GM12878 (cell line): ENCODE data around the gene PAOX. TPM values are rescaled to one million over a fixed set of nuclear protein-coding genes. Genes with fewer than 3 reads are reported as not detected.

Experiments used
- ATAC-seq: fragments of 200-7000 bp; cut with Tn5 transposase; 3 replicates; pipeline ENCODE4 v1.9.1; 2020; ENCODE audit warnings: mild to moderate bottlenecking, moderate library complexity
- BruUV-seq: library from RNA; stranded (reverse); fragments of 400-500 nt; replicated peaks from 2 replicates; lab custom pipeline; 2021; lab: Mats Ljungman, UMichigan
- CTCF ChIA-PET: fragments of 300-600 bp; sonication (Branson Sonifier 250); formaldehyde crosslinking; extraction: SDS; loops from one replicate; lab custom pipeline; 2021; ENCODE audit warnings: inconsistent platforms; lab: Yijun Ruan, JAX
- POLR2A ChIA-PET: fragments of 350-600 bp; formaldehyde crosslinking; extraction: SDS; loops from one replicate; lab custom pipeline; 2021; ENCODE audit warnings: inconsistent platforms; lab: Charles Lee
- RAD21 ChIA-PET: fragments of 300-600 bp; sonication (Branson Sonifier 250); formaldehyde crosslinking; loops from one replicate; lab custom pipeline; 2023; ENCODE audit warnings: antibody characterized with exemption; ENCODE audit not compliant: unreplicated experiment; lab: Charles Lee
- SMC1A ChIA-PET: fragments of 300-600 bp; sonication (Branson Sonifier 250); formaldehyde crosslinking; loops from one replicate; lab custom pipeline; 2023; ENCODE audit not compliant: unreplicated experiment, uncharacterized antibody; lab: Charles Lee
- DNase-seq: peaks from one replicate; pipeline ENCODE4 v3.0.0-alpha.2; 2011; ENCODE audit warnings: low read depth, low spot score
- FAIRE-seq: peaks from 3 replicates; lab custom pipeline; 2011; peaks lifted over from hg19 to GRCh38; lab: Jason Lieb, UNC
- H2AFZ ChIP-seq: 2 replicates; pipeline ENCODE4 v1.6.0; 2011; ENCODE audit warnings: low read depth, low read length, control low read depth; ENCODE audit not compliant: control insufficient read depth
- H3K27ac ChIP-seq: 2 replicates; pipeline ENCODE4 v1.5.1; 2011; ENCODE audit warnings: control low read depth; ENCODE audit not compliant: control insufficient read depth, insufficient read depth
- H3K27me3 ChIP-seq, 2 experiments: replicated peaks in 1 of 2; 2 replicates each; pipeline versions ENCODE4 v1.6.0 to v1.6.1; 2011; ENCODE audit warnings: low read length in 1 of 2; ENCODE audit not compliant: control insufficient read depth in 2 of 2, insufficient read depth in 2 of 2
- H3K36me3 ChIP-seq, 2 experiments: 2 replicates each; pipeline ENCODE4 v1.5.1; 2011; ENCODE audit warnings: low read length in 1 of 2; ENCODE audit not compliant: control insufficient read depth in 2 of 2, insufficient read depth in 2 of 2
- H3K4me1 ChIP-seq: 2 replicates; pipeline ENCODE4 v1.6.1; 2011; ENCODE audit warnings: mild to moderate bottlenecking, low read length, moderate library complexity, mixed read lengths; ENCODE audit not compliant: control insufficient read depth, insufficient read depth
- H3K4me2 ChIP-seq: 2 replicates; pipeline ENCODE4 v1.6.0; 2011; ENCODE audit warnings: control low read depth; ENCODE audit not compliant: control insufficient read depth, insufficient read depth
- H3K4me3 ChIP-seq: fragments of 200-600 bp; sonication (generic); 2 replicates; pipeline ENCODE4 v1.5.1; 2016
- H3K79me2 ChIP-seq: 2 replicates; pipeline ENCODE4 v1.6.0; 2011; ENCODE audit warnings: low read length; ENCODE audit not compliant: control insufficient read depth, insufficient read depth
- H3K9ac ChIP-seq: 2 replicates; pipeline ENCODE4 v1.8.0; 2011; ENCODE audit warnings: low read length, control low read depth, mixed read lengths; ENCODE audit not compliant: control insufficient read depth, insufficient read depth
- H3K9me3 ChIP-seq: replicated peaks from 3 replicates; pipeline ENCODE4 v1.5.1; 2011; ENCODE audit warnings: mild to moderate bottlenecking, low read length; ENCODE audit not compliant: control insufficient read depth, insufficient read depth
- H4K20me1 ChIP-seq: 2 replicates; pipeline ENCODE4 v1.6.0; 2011; ENCODE audit not compliant: control insufficient read depth, insufficient read depth
- BMI1 ChIP-seq: fragments of 450-650 bp; IDR thresholded peaks from 2 replicates; pipeline ENCODE4 v1.6.1; 2016; ENCODE audit warnings: mild to moderate bottlenecking, moderate library complexity, borderline replicate concordance
- DPF2 ChIP-seq: fragments of 450-650 bp; IDR thresholded peaks from 2 replicates; pipeline ENCODE4 v1.6.1; 2017; ENCODE audit warnings: mild to moderate bottlenecking
- HDGF ChIP-seq: fragments of 450-650 bp; IDR thresholded peaks from 2 replicates; pipeline ENCODE4 v1.6.1; 2016; ENCODE audit warnings: antibody characterized with exemption
- LARP7 ChIP-seq: fragments of 450-650 bp; IDR thresholded peaks from 2 replicates; pipeline ENCODE4 v1.6.1; 2017; ENCODE audit warnings: mild to moderate bottlenecking
- MEF2B ChIP-seq: fragments of 450-650 bp; IDR thresholded peaks from 2 replicates; pipeline ENCODE4 v1.6.1; 2018; ENCODE audit warnings: mild to moderate bottlenecking, moderate library complexity; ENCODE audit not compliant: partially characterized antibody, poor library complexity, severe bottlenecking
- NRF1 ChIP-seq: conservative IDR thresholded peaks from 2 replicates; pipeline ENCODE4 v1.6.1; 2011; ENCODE audit warnings: mild to moderate bottlenecking, low read depth, low read length, improper control_type of control experiment
- ZNF24 ChIP-seq: fragments of 450-650 bp; IDR thresholded peaks from 2 replicates; pipeline ENCODE4 v1.6.1; 2017; ENCODE audit warnings: antibody characterized with exemption, mild to moderate bottlenecking
- WGBS: methylation state at CpG from one replicate; pipeline ENCODE4 v1.1.6; 2016; ENCODE audit warnings: low lambda C conversion rate; ENCODE audit not compliant: insufficient replicate concordance, insufficient coverage; ENCODE audit errors: missing lambda C conversion rate; 5-methylcytosine and 5-hydroxymethylcytosine counted together
- in situ Hi-C: fragments of 300-500 bp; cut with MboI; formaldehyde crosslinking; loops from 9 replicates; pipeline ENCODE4 v1.14.3; 2018; ENCODE audit warnings: mixed read lengths
- intact Hi-C: fragments of 100-400 bp; cut with micrococcal nuclease; formaldehyde crosslinking; loops from one replicate; pipeline ENCODE4 v1.14.2; 2022; ENCODE audit not compliant: unreplicated experiment
- polyA plus RNA-seq, 11 experiments: library from polyadenylated mRNA; depleted of rRNA in 4 of 11; unstranded in 6 of 11; stranded (reverse) in 5 of 11; fragments of >200 nt; fragmentation: Nextera tagmentation in 4 of 11; fragmentation: Illumina TruSeq in 1 of 11; extraction: Ambion mirVana in 4 of 11; extraction: Trizol in 1 of 11; gene quantifications; 1 replicate in 1 of 11; 2 replicates in 10 of 11; pipeline versions ENCODE4 v1.2.1 to v1.2.3, GENCODE V29; 2011 to 2016; ENCODE audit warnings: inconsistent platforms in 2 of 11, missing spikeins in 2 of 11, low read depth in 1 of 11
- total RNA-seq, 4 experiments: library from RNA; depleted of rRNA in 3 of 4; stranded (reverse); fragments of >200 nt in 3 of 4; fragmentation: Illumina TruSeq in 1 of 4; extraction: Trizol in 1 of 4; gene quantifications; 2 replicates each; pipeline versions ENCODE4 v1.2.1 to v1.2.3, GENCODE V29; 2013 to 2021

The PAOX gene
- total and polyA plus RNA-seq, 10 of the 15 experiments (the other 5 are each of a cell fraction or from before 2014, with no cell fraction given): 1.2 to 22.2 (median 10.5) TPM

DNA sequence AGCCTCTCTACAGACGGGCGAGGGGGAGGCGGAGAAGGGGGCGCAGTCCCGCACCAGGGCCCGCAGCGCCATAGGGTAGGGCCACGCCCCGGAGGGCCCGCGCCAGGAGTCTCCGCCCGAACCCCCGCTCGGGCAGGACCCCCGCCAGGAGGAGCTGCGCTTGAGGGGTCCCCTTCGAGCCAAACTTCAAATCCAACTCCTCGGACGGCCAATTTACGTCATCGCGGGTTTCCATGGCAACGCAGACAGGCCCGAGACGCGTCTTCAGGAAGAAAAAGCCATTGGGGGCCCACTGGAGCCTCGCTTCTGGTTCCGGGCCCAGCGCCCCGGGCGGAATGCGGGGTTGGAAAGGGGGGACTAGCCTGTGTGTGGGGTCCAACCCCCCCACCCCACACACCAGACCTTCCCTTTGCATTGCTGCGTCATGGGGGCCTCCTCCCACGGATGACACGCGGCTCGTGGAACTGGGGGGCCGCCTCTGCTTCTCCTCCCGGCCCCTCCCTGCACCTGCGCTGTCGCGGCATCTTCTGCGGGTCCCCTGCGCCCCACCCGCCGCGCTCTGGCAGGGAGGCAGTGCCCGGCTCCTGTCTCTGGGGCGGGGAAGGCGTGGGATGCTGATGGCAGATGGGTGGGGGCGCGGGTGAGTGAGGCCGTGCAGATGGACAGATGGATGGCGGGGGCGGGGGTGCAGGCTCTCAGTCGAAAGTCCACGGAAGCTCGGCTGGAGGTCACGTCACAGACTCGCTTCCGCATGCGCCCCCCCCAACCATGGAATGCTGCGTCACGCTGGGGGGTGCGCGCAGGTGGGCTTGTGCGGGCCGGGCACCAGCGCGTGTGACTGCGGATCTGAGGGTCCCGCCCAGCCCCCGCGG is 43.6 kb upstream of the PAOX start:
- CTCF ChIA-PET: no interaction called here
- BruUV-seq: no TSS peak
- no peak for FAIRE-seq

DNA sequence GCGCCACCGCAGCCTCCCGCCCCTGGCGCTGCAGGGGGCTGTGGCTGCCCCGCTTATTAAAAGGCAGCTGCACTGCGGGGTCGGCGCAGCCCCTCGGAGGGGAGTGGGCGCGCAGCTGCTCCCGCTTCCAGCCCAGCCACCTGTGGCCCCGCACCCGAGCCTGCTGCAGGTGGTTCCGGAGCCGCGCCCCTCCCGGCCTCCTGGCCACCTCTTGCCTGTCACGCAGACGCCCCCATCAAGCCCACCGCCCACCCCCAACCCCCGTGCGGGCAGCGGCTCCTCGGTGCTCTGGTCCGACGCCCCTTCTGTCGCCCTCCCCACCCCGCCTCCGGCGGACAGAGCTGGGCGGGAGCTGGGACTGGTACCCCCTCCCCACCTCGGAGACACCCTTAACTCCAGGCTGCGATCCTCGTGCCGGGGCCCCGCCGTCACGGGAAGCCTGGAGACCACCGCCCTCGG is 42.9 kb upstream of the PAOX start:
- Histone ChIP-seq H3K9ac (no peak overlapping the region), H3K27me3 (peaks cover 5 to 12% of the 10 kb centered on the region in 2 experiments), H3K79me2 (no peaks in the 10 kb centered on the region), H3K4me2 (no peak overlapping the region), H3K9me3 (no peaks in the 10 kb centered on the region; the same call in 2 of the 3 replicates), H3K4me1 (no peaks in the 10 kb centered on the region), H3K36me3 (no peaks in the 10 kb centered on the region), H3K4me3 (no peak overlapping the region), H2AFZ (no peak overlapping the region), H4K20me1 (no peaks in the 10 kb centered on the region), H3K27ac (no peak overlapping the region)
- FAIRE-seq: no peak
- ChIA-PET SMC1A (no interaction called here), RAD21 (no interaction called here), POLR2A (no interaction called here), CTCF (no interaction called here)
- in situ Hi-C loops: no loop called here
- 44% methylated on average over 27 of the region's 41 CpGs for WGBS
- ATAC-seq: peak; percentile 23; the same call in 2 of the 3 replicates
- 0 out of 2 replicates have a peak, but pooled peaks have one; percentile 16 for TF ChIP-seq DPF2
- TF ChIP-seq HDGF: no peak
- BruUV-seq: no TSS peak
- no peak for DNase-seq
- intact Hi-C loops: no loop called here

More for the DNA sequence above, 43.6 kb upstream of the PAOX start:
- Histone ChIP-seq H4K20me1 (no peaks in the 10 kb centered on the region), H3K27me3 (peaks cover 5 to 12% of the 10 kb centered on the region in 2 experiments), H3K9ac (no peak overlapping the region), H3K27ac (no peak overlapping the region), H3K4me1 (no peaks in the 10 kb centered on the region), H3K4me2 (0 out of 2 replicates have a peak overlapping the region, but pooled peaks have one; percentile 2), H3K9me3 (no peaks in the 10 kb centered on the region; the same call in 2 of the 3 replicates), H3K36me3 (no peaks in the 10 kb centered on the region), H3K4me3 (no peak overlapping the region), H2AFZ (no peak overlapping the region)
- in situ Hi-C loops: no loop called here
- ATAC-seq: peak; percentile 64
- ChIA-PET RAD21 (no interaction called here), SMC1A (no interaction called here), POLR2A (no interaction called here)
- intact Hi-C loops: no loop called here
- no peak for DNase-seq
- 7% methylated on average over 47 of the region's 75 CpGs for WGBS
- TF ChIP-seq BMI1: peak; percentile 92
- TF ChIP-seq MEF2B: peak; percentile 16
- TF ChIP-seq NRF1: no peak
- 0 out of 2 replicates have a peak, but pooled peaks have one; percentile 18 for TF ChIP-seq LARP7
- TF ChIP-seq ZNF24: no peak
- TF ChIP-seq, all 136 proteins: peak for 3
- H3K79me2 ChIP-seq: no peaks in the 10 kb centered on the region
